Activated CD8-positive, alpha-beta T cell treated with anti-CD3 and anti-CD28 coated beads, Interleukin-2, amount 10 ng/mL, durations not matched to agents 7 days and 5 days (primary cell): ENCODE data around the gene FBXO5. TPM values are rescaled to one million over a fixed set of nuclear protein-coding genes. Genes with fewer than 3 reads are reported as not detected.

Experiments
- ATAC-seq: fragments of 150-1000 bp; cut with Tn5 transposase; one replicate; pipeline ENCODE4 v1.10.0; 2021; ENCODE audit warnings: moderate library complexity
- CTCF ChIA-PET: fragments of 350-600 bp; sonication (Branson Sonifier 250); formaldehyde crosslinking; loops from one replicate; lab custom pipeline; 2021; ENCODE audit warnings: antibody characterized with exemption; lab: Charles Lee
- POLR2A ChIA-PET: fragments of 350-600 bp; sonication (Branson Sonifier 250); formaldehyde crosslinking; loops from one replicate; lab custom pipeline; 2021; ENCODE audit warnings: antibody characterized with exemption; lab: Charles Lee
- DNase-seq: peaks from one replicate; pipeline ENCODE4 v3.0.0-alpha.2; 2020
- H3K27ac Mint-ChIP-seq: one replicate; pipeline ENCODE4 v1.8.0; 2021; ENCODE audit warnings: mild to moderate bottlenecking, mixed read lengths
- H3K27me3 Mint-ChIP-seq: one replicate; pipeline ENCODE4 v1.8.0; 2021; ENCODE audit warnings: low read depth, mixed read lengths
- H3K36me3 Mint-ChIP-seq: one replicate; pipeline ENCODE4 v1.8.0; 2021; ENCODE audit warnings: low read depth, mixed read lengths
- H3K4me1 Mint-ChIP-seq: one replicate; pipeline ENCODE4 v1.8.0; 2021; ENCODE audit warnings: low read depth, mixed read lengths
- H3K4me3 Mint-ChIP-seq: one replicate; pipeline ENCODE4 v1.8.0; 2021; ENCODE audit warnings: mild to moderate bottlenecking, mixed read lengths
- H3K9me3 Mint-ChIP-seq: one replicate; pipeline ENCODE4 v1.8.0; 2022; ENCODE audit warnings: mixed read lengths; ENCODE audit not compliant: insufficient read depth
- total RNA-seq, 2 experiments: library from RNA; stranded (reverse); gene quantifications; one replicate each; pipeline ENCODE4 v1.2.3, GENCODE V29; 2021

FBXO5 gene
- total RNA-seq, 2 experiments from 2014 or later = 72.3 to 73.9 TPM

- peaks cover 22% of the 10 kb centered on the region for H3K27me3 Mint-ChIP-seq
- no peak overlapping the region for H3K4me3 Mint-ChIP-seq
- CTCF ChIA-PET = interaction anchor here (0.7 to 2.5 kb wide), 23 partner anchors 8 to 200 kb away, joined by 3 to 18 read pairs (median 3); no protein-coding TSS in a partner anchor
- POLR2A ChIA-PET = no interaction called here
- peak; percentile 60 for ATAC-seq
- DNase-seq = no peak
- H3K9me3 Mint-ChIP-seq = no peaks in the 10 kb centered on the region
- H3K4me1 Mint-ChIP-seq = peaks cover 7% of the 10 kb centered on the region
- H3K27ac Mint-ChIP-seq = no peak overlapping the region
- H3K36me3 Mint-ChIP-seq = no peaks in the 10 kb centered on the region
These were observed 34.6 kb downstream of the FBXO5 start for GRCh38 chr6:152948150-152948768.

DNA sequence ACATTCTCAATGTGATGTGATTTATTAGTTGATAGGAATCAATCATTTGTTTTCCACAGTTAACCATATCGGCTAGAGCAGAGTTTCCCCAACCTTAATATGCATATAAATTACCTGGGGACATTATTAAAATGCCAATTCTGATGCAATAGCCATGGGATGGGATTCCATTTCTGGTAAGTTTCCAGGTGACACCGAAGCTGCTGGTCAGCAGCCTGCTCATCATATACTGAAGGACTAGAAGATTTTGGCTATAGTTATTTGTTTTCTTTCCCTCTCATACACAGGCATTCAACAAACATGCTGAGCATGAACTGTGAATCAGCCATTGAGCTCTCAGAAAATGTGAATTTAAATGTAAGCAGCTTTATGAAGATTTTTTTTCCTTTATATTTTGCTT, 35.8 kb downstream of the FBXO5 start:
- POLR2A ChIA-PET = no interaction called here
- ATAC-seq = no peak
- H3K36me3 Mint-ChIP-seq = no peaks in the 10 kb centered on the region
- no peak overlapping the region for H3K4me3 Mint-ChIP-seq
- H3K27ac Mint-ChIP-seq = no peak overlapping the region
- CTCF ChIA-PET = interaction anchor here (0.9 to 2.5 kb wide), 4 partner anchors 9 to 81 kb away, joined by 3 to 18 read pairs (median 8); no protein-coding TSS in a partner anchor
- DNase-seq = no peak
- peaks cover 22% of the 10 kb centered on the region for H3K27me3 Mint-ChIP-seq
- no peaks in the 10 kb centered on the region for H3K9me3 Mint-ChIP-seq
- H3K4me1 Mint-ChIP-seq = peaks cover 7% of the 10 kb centered on the region

DNA sequence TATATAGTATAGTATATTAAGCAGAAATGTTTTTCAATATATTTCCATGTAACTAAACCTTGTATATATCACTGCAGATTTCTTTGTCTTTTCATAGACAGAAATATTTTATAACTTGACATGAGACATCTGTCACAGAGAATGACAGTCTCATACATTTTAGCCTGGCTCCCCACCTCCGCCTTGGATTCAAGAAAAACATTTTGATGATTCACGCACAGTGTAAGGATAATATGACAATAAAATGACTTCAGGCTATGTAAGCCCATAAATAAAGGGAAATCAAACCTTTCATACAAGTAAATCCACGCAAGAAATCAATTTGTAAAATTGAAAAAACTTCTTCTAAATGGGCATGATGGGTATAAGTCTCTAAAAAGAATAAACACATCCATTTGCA, 36.4 kb downstream of the FBXO5 start:
- DNase-seq (no peak), ATAC-seq (no peak)
- Mint-ChIP-seq H3K4me1 (peaks cover 7% of the 10 kb centered on the region), H3K36me3 (no peaks in the 10 kb centered on the region), H3K4me3 (no peak overlapping the region), H3K9me3 (no peaks in the 10 kb centered on the region), H3K27ac (no peak overlapping the region), H3K27me3 (peaks cover 22% of the 10 kb centered on the region)
- CTCF ChIA-PET = no interaction called here
- POLR2A ChIA-PET = no interaction called here

- Mint-ChIP-seq H3K9me3 (no peaks in the 10 kb centered on the region), H3K27me3 (peaks cover 21% of the 10 kb centered on the region), H3K36me3 (no peaks in the 10 kb centered on the region), H3K4me3 (no peak overlapping the region), H3K4me1 (peaks cover 7% of the 10 kb centered on the region), H3K27ac (no peak overlapping the region)
- DNase-seq (no peak), ATAC-seq (no peak)
- POLR2A ChIA-PET = no interaction called here
- CTCF ChIA-PET = no interaction called here
These were observed 39.5 kb downstream of the FBXO5 start for GRCh38 chr6:152943260-152943897.

DNA sequence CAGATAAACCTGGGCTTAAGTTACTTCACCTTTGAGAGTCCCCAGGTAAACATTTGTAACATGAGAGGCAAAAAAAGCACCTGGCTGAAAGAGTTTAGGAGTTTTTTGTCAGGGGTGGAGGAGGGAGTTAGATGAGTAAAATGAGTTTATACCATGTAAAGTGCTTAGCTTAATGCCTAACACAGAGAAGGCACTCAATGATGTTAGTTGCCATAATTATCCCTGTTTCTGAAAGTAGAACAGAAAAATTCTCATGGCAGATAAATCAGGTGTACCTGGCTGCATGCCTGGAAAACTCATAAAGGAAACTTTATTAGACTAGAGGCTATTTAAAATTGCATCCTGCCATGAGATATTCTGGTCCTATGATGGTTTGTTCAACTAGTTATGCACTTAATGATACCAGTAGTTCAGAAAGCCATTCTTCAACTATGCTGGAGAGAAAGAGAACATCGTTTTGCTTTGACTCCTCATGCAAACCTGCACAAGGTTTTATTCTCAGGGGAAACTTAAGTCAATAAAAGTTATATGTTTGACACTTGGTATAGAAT, 40.4 kb downstream of the FBXO5 start:
- Mint-ChIP-seq H3K4me3 (no peak overlapping the region), H3K36me3 (no peaks in the 10 kb centered on the region), H3K9me3 (no peaks in the 10 kb centered on the region), H3K27ac (no peak overlapping the region), H3K4me1 (no peaks in the 10 kb centered on the region), H3K27me3 (peaks cover 16% of the 10 kb centered on the region)
- ChIA-PET POLR2A (no interaction called here), CTCF (no interaction called here)
- DNase-seq (no peak), ATAC-seq (no peak)

DNA sequence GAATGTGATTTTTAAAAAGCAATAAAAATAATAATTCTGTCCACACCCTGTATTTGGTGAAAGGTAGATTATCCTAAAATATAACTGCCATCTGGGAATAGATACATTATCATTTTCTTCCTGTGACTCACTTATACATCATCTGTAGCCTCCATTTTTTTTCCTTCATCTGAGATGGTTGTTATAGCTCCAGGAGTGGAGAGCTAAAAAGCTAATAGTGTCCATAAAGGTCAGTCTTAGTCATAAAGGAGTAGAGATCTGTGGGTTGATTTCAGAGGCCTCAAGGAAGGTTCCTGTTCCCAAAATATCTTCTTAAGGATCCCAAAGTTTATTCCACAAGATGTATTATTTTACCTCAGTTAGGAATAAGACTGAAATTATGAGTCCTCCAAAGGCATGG, 41.1 kb downstream of the FBXO5 start:
- POLR2A ChIA-PET = no interaction called here

GRCh38 chr6:152932865-152933264, 50.0 kb downstream of the FBXO5 start:
- Mint-ChIP-seq H3K9me3 (no peaks in the 10 kb centered on the region), H3K27me3 (peaks cover 8% of the 10 kb centered on the region), H3K4me1 (no peaks in the 10 kb centered on the region), H3K27ac (no peak overlapping the region), H3K4me3 (no peak overlapping the region), H3K36me3 (no peaks in the 10 kb centered on the region)
- ChIA-PET POLR2A (no interaction called here), CTCF (interaction anchor here (1.0 kb wide), 1 partner anchor 15 kb away, joined by 3 read pairs; no protein-coding TSS in a partner anchor)
- DNase-seq (no peak), ATAC-seq (no peak)

More for the DNA sequence above, 41.1 kb downstream of the FBXO5 start:
- DNase-seq (no peak), ATAC-seq (no peak)
- Mint-ChIP-seq H3K27ac (no peak overlapping the region), H3K36me3 (no peaks in the 10 kb centered on the region), H3K27me3 (peaks cover 17% of the 10 kb centered on the region), H3K4me1 (no peaks in the 10 kb centered on the region), H3K9me3 (no peaks in the 10 kb centered on the region), H3K4me3 (no peak overlapping the region)
- CTCF ChIA-PET = no interaction called here

GRCh38 chr6:152922706-152923105, 60.1 kb downstream of the FBXO5 start:
- H3K36me3 Mint-ChIP-seq = no peaks in the 10 kb centered on the region
- H3K4me1 Mint-ChIP-seq = no peaks in the 10 kb centered on the region
- no peaks in the 10 kb centered on the region for H3K9me3 Mint-ChIP-seq
- CTCF ChIA-PET = no interaction called here
- POLR2A ChIA-PET = interaction anchor here (0.6 kb wide), 1 partner anchor 1368 kb away, joined by 5 read pairs; no protein-coding TSS in a partner anchor
- DNase-seq = no peak
- peaks cover 8% of the 10 kb centered on the region for H3K27me3 Mint-ChIP-seq
- H3K4me3 Mint-ChIP-seq = no peak overlapping the region
- H3K27ac Mint-ChIP-seq = no peak overlapping the region
- no peak for ATAC-seq

Other genes starting within 250 kb of the FBXO5 start
- not detected for gene VIP, start 232.2 kb downstream of the FBXO5 start, total RNA-seq
- gene MTRF1L, start 19.7 kb upstream of the FBXO5 start, total RNA-seq = 10 to 100 TPM; 15.6 to 20.6 TPM
- not detected for gene RGS17, start 148.2 kb upstream of the FBXO5 start, total RNA-seq